MM.1S (cell line): Measurements from ENCODE around the gene GPER1.

Source experiments
- DNase-seq: peaks from one replicate; pipeline ENCODE4 v3.0.0-alpha.2; 2015
- H2AFZ ChIP-seq: fragments of 300-600 bp; sonication (generic); 2 replicates; pipeline ENCODE4 v1.6.0; 2016; ENCODE audit warnings: antibody characterized with exemption, low read length
- H3F3A ChIP-seq: fragments of 300-600 bp; sonication (generic); 2 replicates; pipeline ENCODE4 v1.6.1; 2016; ENCODE audit warnings: mild to moderate bottlenecking, antibody characterized with exemption, low read length, moderate library complexity, mixed read lengths; ENCODE audit not compliant: insufficient read depth
- H3K27ac ChIP-seq: fragments of 300-600 bp; sonication (generic); 2 replicates; pipeline ENCODE4 v1.5.1; 2016; ENCODE audit warnings: mild to moderate bottlenecking, low read length
- H3K27me3 ChIP-seq: fragments of 300-600 bp; sonication (generic); replicated peaks from 2 replicates; pipeline ENCODE4 v1.6.0; 2016; ENCODE audit warnings: low read length; ENCODE audit not compliant: insufficient read depth
- H3K36me3 ChIP-seq: fragments of 300-600 bp; sonication (generic); replicated peaks from 2 replicates; pipeline ENCODE4 v1.6.1; 2016; ENCODE audit warnings: mild to moderate bottlenecking, low read length, mixed read lengths; ENCODE audit not compliant: insufficient read depth
- H3K4me1 ChIP-seq: fragments of 300-600 bp; sonication (generic); 2 replicates; pipeline ENCODE4 v1.6.1; 2016; ENCODE audit warnings: low read length, mixed read lengths
- H3K4me2 ChIP-seq: fragments of 300-600 bp; sonication (generic); 2 replicates; pipeline ENCODE4 v1.6.0; 2016; ENCODE audit warnings: low read depth, low read length
- H3K4me3 ChIP-seq: fragments of 300-600 bp; sonication (generic); 2 replicates; pipeline ENCODE4 v1.5.1; 2016; ENCODE audit warnings: low read length, mixed read lengths
- H3K79me2 ChIP-seq: fragments of 300-600 bp; sonication (generic); 2 replicates; pipeline ENCODE4 v1.6.1; 2016; ENCODE audit warnings: mixed run types, low read length, mixed read lengths
- H3K9ac ChIP-seq: fragments of 300-600 bp; sonication (generic); 2 replicates; pipeline ENCODE4 v1.6.1; 2016; ENCODE audit warnings: low read length, mixed read lengths
- H3K9me2 ChIP-seq: fragments of 300-600 bp; sonication (generic); replicated peaks from 2 replicates; pipeline ENCODE4 v1.6.1; 2016; ENCODE audit warnings: mild to moderate bottlenecking, low read length, mixed read lengths; ENCODE audit not compliant: insufficient read depth
- H3K9me3 ChIP-seq: fragments of 300-600 bp; sonication (generic); replicated peaks from 2 replicates; pipeline ENCODE4 v1.6.1; 2016; ENCODE audit warnings: mild to moderate bottlenecking, low read length, mixed read lengths; ENCODE audit not compliant: insufficient read depth
- H4K20me1 ChIP-seq: fragments of 300-600 bp; sonication (generic); 2 replicates; pipeline ENCODE4 v1.6.1; 2016; ENCODE audit warnings: mild to moderate bottlenecking, low read length, moderate library complexity, mixed read lengths; ENCODE audit not compliant: insufficient read depth
- EZH2 ChIP-seq: fragments of 300-600 bp; sonication (generic); optimal IDR thresholded peaks from 2 replicates; pipeline ENCODE3; 2017; ENCODE audit warnings: low read depth, mild to moderate bottlenecking, antibody characterized with exemption, low read length, mixed read lengths
- EZH2phosphoT487 ChIP-seq: fragments of 300-600 bp; sonication (generic); IDR thresholded peaks from 2 replicates; pipeline ENCODE4 v1.6.1; 2018; ENCODE audit warnings: antibody characterized with exemption, low read length
- TF ChIP-seq, protein P1 (sequence below): fragments of 300-600 bp; sonication (generic); IDR thresholded peaks from 2 replicates; pipeline ENCODE4 v1.5.1; 2016; ENCODE audit warnings: antibody characterized with exemption, low read length, mixed read lengths

GPER1 gene

DNA sequence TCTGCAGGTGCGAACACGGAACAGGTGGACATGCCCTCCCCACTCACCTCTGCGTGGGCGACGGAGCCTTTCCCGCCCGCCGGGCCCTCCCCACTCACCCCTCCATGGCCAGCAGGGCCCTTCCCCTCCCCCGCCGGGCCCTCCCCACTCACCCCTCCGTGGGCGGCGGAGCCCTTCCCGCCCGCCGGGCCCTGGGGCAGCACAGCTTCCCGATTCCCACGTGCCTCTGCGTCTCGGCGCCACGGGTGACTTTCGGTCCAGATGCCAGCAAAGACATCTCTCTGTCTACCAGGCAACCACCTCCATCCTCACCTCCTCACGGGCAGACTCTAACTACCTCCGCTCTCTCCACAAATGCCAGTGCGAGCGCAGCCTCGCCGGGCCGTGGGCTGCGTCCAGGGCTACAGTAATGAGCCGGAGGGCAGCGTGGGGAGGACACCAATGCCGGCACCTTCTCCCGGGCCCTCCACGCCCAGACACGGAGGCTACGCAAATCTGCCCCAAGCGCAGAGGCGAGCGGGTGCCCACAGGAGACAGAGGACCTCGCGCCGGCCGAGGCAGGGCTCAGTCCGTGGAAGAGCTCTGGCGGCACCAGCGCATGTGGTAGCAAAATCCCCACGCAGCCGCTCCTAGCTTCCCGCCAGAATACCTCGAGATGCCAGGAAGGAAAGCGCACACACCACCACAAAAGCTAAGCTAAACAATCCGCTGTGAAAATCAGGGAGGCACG, 21.8 kb downstream of the GPER1 start:
- Histone ChIP-seq H3K9ac (no peak overlapping the region), H3K9me3 (no peaks in the 10 kb centered on the region), H3F3A (no peaks in the 10 kb centered on the region), H4K20me1 (no peaks in the 10 kb centered on the region), H3K27ac (no peak overlapping the region), H2AFZ (no peak overlapping the region), H3K27me3 (no peaks in the 10 kb centered on the region), H3K36me3 (no peaks in the 10 kb centered on the region), H3K79me2 (no peaks in the 10 kb centered on the region), H3K4me2 (no peak overlapping the region), H3K4me3 (no peak overlapping the region), H3K4me1 (no peaks in the 10 kb centered on the region), H3K9me2 (no peaks in the 10 kb centered on the region)
- DNase-seq = no peak
- TF ChIP-seq, protein P1, sequence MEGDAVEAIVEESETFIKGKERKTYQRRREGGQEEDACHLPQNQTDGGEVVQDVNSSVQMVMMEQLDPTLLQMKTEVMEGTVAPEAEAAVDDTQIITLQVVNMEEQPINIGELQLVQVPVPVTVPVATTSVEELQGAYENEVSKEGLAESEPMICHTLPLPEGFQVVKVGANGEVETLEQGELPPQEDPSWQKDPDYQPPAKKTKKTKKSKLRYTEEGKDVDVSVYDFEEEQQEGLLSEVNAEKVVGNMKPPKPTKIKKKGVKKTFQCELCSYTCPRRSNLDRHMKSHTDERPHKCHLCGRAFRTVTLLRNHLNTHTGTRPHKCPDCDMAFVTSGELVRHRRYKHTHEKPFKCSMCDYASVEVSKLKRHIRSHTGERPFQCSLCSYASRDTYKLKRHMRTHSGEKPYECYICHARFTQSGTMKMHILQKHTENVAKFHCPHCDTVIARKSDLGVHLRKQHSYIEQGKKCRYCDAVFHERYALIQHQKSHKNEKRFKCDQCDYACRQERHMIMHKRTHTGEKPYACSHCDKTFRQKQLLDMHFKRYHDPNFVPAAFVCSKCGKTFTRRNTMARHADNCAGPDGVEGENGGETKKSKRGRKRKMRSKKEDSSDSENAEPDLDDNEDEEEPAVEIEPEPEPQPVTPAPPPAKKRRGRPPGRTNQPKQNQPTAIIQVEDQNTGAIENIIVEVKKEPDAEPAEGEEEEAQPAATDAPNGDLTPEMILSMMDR = no peak
- TF ChIP-seq EZH2 (no peak), EZH2phosphoT487 (no peak)

DNA sequence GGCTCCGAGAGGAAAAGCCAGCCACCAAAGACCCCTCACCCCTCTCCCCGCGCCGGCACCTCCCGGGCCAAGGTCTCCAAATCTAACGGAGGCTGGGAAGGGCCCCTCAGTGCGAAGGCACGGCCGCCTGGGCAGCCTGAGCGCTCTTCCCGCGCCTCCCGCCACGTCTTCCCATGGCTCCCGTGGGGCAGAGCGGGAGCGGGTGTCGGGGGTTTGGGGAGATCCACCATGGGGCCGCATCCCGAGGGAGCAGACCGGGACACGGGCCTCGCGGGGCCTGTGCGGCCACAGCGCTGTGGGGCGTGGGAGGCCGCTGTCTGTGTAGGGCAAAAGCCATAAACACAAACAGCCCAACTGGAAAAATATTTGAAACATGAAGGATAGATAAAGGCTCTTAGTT, 22.4 kb downstream of the GPER1 start:
- DNase-seq = no peak
- no peaks in the 10 kb centered on the region for H3K4me1 ChIP-seq
- H3K79me2 ChIP-seq = no peaks in the 10 kb centered on the region
- no peaks in the 10 kb centered on the region for H3K36me3 ChIP-seq
- H3K9me2 ChIP-seq = no peaks in the 10 kb centered on the region
- H4K20me1 ChIP-seq = no peaks in the 10 kb centered on the region
- H3K9me3 ChIP-seq = no peaks in the 10 kb centered on the region
- H3K4me3 ChIP-seq = no peak overlapping the region
- no peak overlapping the region for H2AFZ ChIP-seq
- no peaks in the 10 kb centered on the region for H3K27me3 ChIP-seq
- H3K9ac ChIP-seq = no peak overlapping the region
- TF ChIP-seq, protein P1 = no peak
- TF ChIP-seq EZH2phosphoT487 = no peak
- H3F3A ChIP-seq = no peaks in the 10 kb centered on the region
- no peak overlapping the region for H3K4me2 ChIP-seq
- no peak overlapping the region for H3K27ac ChIP-seq

DNA sequence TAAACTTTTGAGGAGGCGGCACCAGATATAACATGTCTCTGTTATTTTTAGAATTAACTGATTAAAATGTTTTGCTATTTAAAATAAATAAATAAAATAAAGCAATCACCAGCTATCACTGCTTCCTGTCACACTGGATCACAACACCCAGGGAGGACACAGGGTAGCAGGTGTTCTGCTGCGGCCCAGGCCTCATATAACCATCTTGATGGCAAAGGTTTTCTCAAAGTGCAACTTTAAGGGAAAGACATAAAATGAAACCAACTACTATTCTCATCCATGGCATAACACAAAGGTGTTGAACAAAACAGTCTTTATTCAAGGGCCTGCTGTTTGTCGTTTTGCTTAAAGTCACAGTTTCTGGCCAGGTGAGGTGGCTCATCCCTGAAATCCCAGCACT, 23.2 kb downstream of the GPER1 start:
- TF ChIP-seq EZH2phosphoT487 (no peak), EZH2 (no peak)
- TF ChIP-seq, protein P1 = no peak
- Histone ChIP-seq H2AFZ (no peak overlapping the region), H3K9me3 (no peaks in the 10 kb centered on the region), H3K4me1 (no peaks in the 10 kb centered on the region), H3K4me3 (no peak overlapping the region), H3K79me2 (peaks cover 3% of the 10 kb centered on the region; the same call in 1 of the 2 replicates), H3K9me2 (no peaks in the 10 kb centered on the region), H3K27ac (no peak overlapping the region), H3K9ac (no peak overlapping the region), H3K36me3 (no peaks in the 10 kb centered on the region), H3K4me2 (no peak overlapping the region), H4K20me1 (no peaks in the 10 kb centered on the region), H3F3A (no peaks in the 10 kb centered on the region), H3K27me3 (no peaks in the 10 kb centered on the region)
- no peak for DNase-seq
